Left ventricle myocardium inferior (tissue), 1 donor: ENCODE measurements around the gene PLEKHA6. TPM values are rescaled to one million over a fixed set of nuclear protein-coding genes. Genes with fewer than 3 reads are reported as not detected.

Experiments
- DNase-seq: peaks from one replicate; pipeline ENCODE4 v3.0.0-alpha.2; 2020
- H3K27ac ChIP-seq: fragments of 200-600 bp; replicated peaks from 2 replicates; pipeline ENCODE4 v1.8.0; 2021
- H3K27me3 ChIP-seq: fragments of 200-600 bp; 2 replicates; pipeline ENCODE4 v1.8.0; 2021; ENCODE audit warnings: low read depth
- H3K36me3 ChIP-seq: fragments of 200-600 bp; 2 replicates; pipeline ENCODE4 v1.8.0; 2021
- H3K4me1 ChIP-seq: fragments of 200-600 bp; 2 replicates; pipeline ENCODE4 v1.8.0; 2021
- H3K4me3 ChIP-seq: fragments of 200-600 bp; 2 replicates; pipeline ENCODE4 v1.8.0; 2021; ENCODE audit warnings: mild to moderate bottlenecking, moderate library complexity
- H3K9me3 ChIP-seq: fragments of 200-600 bp; replicated peaks from 2 replicates; pipeline ENCODE4 v1.8.0; 2021
- CTCF ChIP-seq: fragments of 200-600 bp; IDR thresholded peaks from 2 replicates; pipeline ENCODE4 v1.8.0; 2021; ENCODE audit warnings: antibody characterized with exemption, mild to moderate bottlenecking, borderline replicate concordance
- intact Hi-C: fragments of 100-400 bp; cut with micrococcal nuclease; formaldehyde crosslinking; loops from one replicate; pipeline ENCODE4 v1.11.0; 2022
- total RNA-seq: library from RNA; stranded (reverse); fragmentation: NEBNext Ultra II Directional; extraction: Animal tissue kit (Norgen Biotek cat#: 25700); gene quantifications from one replicate; pipeline ENCODE4 v1.2.1, GENCODE V29; 2021
- donor health status: DM: no; HTN: yes; CAD: no; lungs with severe emphysema.

The PLEKHA6 gene
- total RNA-seq, 1 donor from 2014 or later, result 28.8 TPM

- no peak overlapping the region for H3K4me3 ChIP-seq
- no peaks in the 10 kb centered on the region for H3K36me3 ChIP-seq
- no peak for DNase-seq
- TF ChIP-seq CTCF, result no peak
- H3K27me3 ChIP-seq, result peaks cover 9% of the 10 kb centered on the region
- H3K9me3 ChIP-seq, result no peaks in the 10 kb centered on the region
- peaks cover 13% of the 10 kb centered on the region for H3K4me1 ChIP-seq
- intact Hi-C loops, result no loop called here
- no peak overlapping the region for H3K27ac ChIP-seq
Measured at GRCh38 chr1:204367956-204368355, 8.2 kb upstream of the PLEKHA6 start.

GRCh38 chr1:204367193-204367858 is 7.6 kb upstream of the PLEKHA6 start:
- intact Hi-C loops, result no loop called here
- Histone ChIP-seq H3K9me3 (no peaks in the 10 kb centered on the region), H3K27me3 (peaks cover 9% of the 10 kb centered on the region), H3K27ac (no peak overlapping the region), H3K36me3 (no peaks in the 10 kb centered on the region), H3K4me1 (peaks cover 19% of the 10 kb centered on the region), H3K4me3 (no peak overlapping the region)
- no peak for DNase-seq
- no peak for TF ChIP-seq CTCF

DNA sequence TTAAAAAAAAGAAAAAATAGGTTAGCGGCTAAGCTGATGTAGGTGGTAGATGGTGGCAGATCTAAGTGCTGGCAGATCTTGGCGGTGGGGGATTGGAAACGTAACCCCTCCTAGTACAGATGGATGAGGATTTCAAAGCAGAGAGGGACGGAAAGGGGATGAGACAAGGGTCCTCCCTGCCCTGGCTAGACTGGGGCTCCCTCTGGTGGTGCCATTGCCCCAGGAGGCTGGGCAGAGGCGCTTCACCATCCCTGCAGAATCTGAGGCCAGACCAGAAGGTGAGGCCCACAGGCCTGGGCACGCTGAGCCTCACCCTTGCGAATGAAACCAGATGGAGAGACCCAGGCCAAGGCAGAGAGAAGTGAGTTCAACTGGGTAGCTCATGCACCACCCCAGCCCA is 7.0 kb upstream of the PLEKHA6 start:
- no peak overlapping the region for H3K4me3 ChIP-seq
- no peak overlapping the region for H3K27ac ChIP-seq
- DNase-seq, result no peak
- H3K9me3 ChIP-seq, result no peaks in the 10 kb centered on the region
- peaks cover 9% of the 10 kb centered on the region for H3K27me3 ChIP-seq
- H3K36me3 ChIP-seq, result no peaks in the 10 kb centered on the region
- peak; percentile 51 for TF ChIP-seq CTCF
- H3K4me1 ChIP-seq, result peaks cover 23% of the 10 kb centered on the region
- intact Hi-C loops, result no loop called here

GRCh38 chr1:204363335-204364114 is 3.8 kb upstream of the PLEKHA6 start:
- TF ChIP-seq CTCF, result peak; percentile 98
- Histone ChIP-seq H3K36me3 (no peaks in the 10 kb centered on the region), H3K9me3 (no peaks in the 10 kb centered on the region), H3K27me3 (peaks cover 3% of the 10 kb centered on the region), H3K27ac (peak overlapping the region; percentile 88), H3K4me1 (peaks cover 52% of the 10 kb centered on the region), H3K4me3 (peak overlapping the region; percentile 65)
- intact Hi-C loops, result loop anchor here (2.0 to 5.0 kb wide), 2 partner anchors 156 to 201 kb away; no protein-coding TSS in a partner anchor
- DNase-seq, result peak; percentile 73

- H3K36me3 ChIP-seq, result no peaks in the 10 kb centered on the region
- H3K9me3 ChIP-seq, result no peaks in the 10 kb centered on the region
- no peak for DNase-seq
- H3K4me1 ChIP-seq, result peaks cover 57% of the 10 kb centered on the region
- peak overlapping the region; percentile 65 for H3K4me3 ChIP-seq
- peak overlapping the region; percentile 88 for H3K27ac ChIP-seq
- H3K27me3 ChIP-seq, result no peaks in the 10 kb centered on the region
- no peak for TF ChIP-seq CTCF
- intact Hi-C loops, result loop anchor here (2.0 to 5.0 kb wide), 2 partner anchors 156 to 200 kb away; no protein-coding TSS in a partner anchor
Measured at GRCh38 chr1:204362984-204363334, 3.2 kb upstream of the PLEKHA6 start.
